HG02588 (cell line): ENCODE measurements around the gene KCNJ12.
"Not testable (repeated sequence)": the region's sequence is repeated elsewhere in the genome, so short reads cannot be mapped to it uniquely, and the experiment has no call there.

Experiments
- ATAC-seq: cut with Tn5 transposase; IDR thresholded peaks from one replicate; pipeline ENCODE4 v1.9.1; 2021; ENCODE audit warnings: mild to moderate bottlenecking, moderate library complexity; ENCODE audit not compliant: unreplicated experiment

KCNJ12 gene

DNA sequence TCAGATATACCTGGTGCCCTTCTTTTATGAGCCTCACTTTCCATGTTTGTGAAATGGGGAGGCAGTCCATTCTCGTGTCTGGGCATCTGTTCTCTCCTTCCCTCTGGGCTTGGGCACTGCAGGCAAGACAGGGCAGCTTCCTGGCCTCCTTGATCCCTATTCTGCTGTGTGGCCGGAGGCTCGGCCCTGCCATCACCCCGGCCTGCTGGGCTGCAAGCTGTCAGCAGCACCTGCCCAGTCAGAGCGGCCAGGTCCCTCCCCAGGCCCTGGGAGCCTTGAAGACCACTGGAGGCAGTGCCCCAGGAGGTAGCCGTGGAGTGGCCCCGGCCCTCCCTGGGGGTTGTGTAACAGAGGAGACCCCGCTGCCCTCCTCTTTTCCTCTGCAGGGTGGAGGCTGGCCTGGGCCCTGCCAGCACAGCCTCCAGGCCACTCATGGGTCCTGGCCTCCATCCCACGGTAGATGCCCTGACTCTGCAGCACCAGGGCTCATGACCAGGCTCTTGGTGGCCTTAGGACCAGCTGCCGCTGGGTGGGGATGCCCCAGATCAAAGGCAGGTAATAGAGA lies 9.2 kb downstream of the KCNJ12 start:
- ATAC-seq: no peak

DNA sequence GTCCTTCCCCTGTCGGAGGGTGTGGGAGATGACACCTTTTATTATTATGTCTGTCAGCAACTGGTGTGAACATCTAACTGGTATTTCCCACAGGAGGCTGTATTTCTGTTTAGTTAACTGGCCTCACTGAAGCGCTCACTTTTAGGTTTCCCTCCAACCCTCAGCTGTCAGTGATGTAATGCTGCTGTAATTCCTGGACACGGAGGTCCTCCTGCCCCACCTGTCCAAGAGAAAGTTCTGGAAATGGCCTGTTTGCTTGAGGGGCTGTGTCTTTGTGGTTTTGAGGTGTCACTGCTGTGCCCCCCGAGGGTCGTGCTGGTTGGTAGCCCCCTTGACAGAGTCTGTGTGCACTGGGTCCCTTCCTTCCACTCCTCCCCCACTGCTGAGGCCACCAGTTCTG lies 11.5 kb downstream of the KCNJ12 start:
- no peak for ATAC-seq

DNA sequence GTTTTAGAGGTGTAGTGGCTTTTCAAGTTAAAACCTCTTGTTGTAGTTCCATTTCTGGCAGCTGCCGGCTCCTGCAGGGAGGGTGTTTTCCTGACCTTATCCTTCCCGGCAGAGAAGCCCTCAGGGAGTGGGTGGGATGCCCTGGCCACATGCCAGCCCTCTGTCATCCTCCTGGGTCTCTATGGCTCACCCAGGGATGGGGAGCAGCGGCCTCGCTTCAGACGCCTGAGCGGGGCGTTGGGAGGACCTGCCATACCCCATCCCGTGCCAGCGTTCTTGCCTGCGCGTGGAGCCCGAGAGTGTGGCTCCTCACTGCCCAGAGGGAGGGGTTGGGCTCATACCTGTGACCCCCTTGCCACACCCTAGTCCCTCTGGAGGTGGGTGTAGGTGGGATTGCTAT lies 11.9 kb downstream of the KCNJ12 start:
- no peak for ATAC-seq

DNA sequence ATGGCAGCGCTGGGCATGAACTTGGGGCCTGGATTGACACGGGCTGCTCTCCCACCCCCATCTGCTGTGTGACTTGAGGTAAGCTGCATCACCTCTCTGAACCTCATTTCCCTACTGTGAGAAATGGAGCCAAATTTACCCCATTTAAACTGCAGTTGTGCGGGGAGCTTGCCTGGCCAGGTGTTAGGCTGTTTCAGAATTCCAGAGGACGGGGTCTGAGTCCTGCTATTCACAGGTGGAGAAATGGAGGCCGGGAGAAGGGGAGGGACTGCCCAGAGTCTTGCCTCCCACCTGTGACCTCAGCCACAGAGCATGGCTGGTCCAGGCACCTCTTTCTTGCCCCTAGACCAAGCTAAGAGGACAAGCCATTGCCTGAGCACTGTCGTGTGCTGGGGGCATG lies 12.8 kb downstream of the KCNJ12 start:
- no peak for ATAC-seq

DNA sequence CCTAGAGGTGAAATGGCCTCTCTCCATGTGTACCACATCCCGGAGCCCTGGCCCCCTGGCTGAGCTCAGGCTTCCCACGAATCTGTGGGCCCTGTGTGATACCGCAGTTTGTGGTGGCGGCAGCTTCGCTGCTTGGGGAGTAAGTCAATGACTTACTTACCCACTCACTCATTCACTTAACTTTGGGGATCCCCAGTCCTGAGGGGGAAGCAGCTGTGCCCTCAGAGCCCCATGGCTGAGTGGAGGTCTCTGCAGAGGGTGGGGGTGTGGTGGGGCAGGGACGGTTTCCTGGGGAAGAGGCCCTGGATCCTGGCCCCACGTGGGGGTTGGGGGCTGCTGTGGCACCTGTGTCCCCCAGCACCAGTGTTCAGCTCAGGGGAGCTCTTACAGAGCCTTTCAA lies 13.2 kb downstream of the KCNJ12 start:
- ATAC-seq: no peak

DNA sequence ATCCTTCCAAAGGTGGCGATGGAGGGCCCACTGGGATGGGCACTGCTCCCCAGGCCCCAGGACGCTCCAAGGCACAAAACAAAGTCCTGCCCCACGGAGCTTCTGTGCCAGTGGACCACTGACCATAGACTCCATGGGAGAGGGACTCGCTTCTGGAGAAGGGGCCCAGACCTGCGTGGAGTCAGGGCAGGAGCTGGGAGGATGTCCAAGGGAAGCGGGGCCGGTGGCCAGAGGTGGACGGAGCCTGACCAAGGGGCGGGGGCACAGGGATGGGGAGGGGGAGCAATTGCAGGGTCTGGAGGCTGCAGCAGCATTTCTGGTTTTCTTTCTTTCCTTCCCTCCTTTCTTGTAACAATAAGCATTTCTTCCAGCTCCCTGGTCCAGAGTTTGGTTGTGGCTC lies 14.1 kb downstream of the KCNJ12 start:
- no peak for ATAC-seq

DNA sequence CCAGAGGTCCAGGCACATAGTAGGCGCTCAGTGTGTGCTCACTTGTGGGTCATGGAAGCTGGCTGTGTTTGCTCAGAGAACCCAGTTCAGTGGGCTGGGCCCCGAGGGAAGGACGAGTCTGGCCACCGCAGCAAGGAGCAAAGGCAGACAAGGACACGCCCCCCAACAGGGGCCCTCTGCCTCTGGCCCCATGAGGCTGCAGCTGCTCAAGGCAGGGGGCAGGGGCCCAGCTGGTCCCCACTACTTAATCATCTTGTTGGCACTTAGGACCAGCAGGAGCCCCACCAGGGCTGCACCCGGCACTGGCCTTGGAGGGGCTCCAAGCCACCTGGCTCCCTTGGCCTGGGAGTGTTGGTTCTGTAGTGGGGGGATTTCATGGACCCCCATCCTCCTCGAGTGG lies 16.1 kb downstream of the KCNJ12 start:
- ATAC-seq: no peak

DNA sequence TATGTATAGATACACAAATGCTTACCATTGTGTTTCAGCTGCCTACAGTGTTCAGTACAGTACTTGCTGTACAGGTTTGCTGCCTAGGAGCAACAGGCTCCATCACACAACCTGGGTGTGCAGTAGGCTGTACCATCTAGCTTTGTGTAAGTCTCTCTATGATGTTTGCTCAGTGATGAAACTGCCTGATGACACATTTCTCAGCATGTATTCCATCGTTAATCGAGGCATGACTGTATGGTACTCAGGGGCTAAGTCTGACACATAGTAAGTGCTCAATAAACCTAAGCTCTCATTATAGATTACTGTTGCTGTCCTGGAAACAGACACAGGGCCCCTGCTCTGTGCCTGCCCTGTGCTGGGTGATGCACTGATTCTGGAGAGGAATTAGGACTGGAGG lies 18.1 kb downstream of the KCNJ12 start:
- ATAC-seq: no peak

DNA sequence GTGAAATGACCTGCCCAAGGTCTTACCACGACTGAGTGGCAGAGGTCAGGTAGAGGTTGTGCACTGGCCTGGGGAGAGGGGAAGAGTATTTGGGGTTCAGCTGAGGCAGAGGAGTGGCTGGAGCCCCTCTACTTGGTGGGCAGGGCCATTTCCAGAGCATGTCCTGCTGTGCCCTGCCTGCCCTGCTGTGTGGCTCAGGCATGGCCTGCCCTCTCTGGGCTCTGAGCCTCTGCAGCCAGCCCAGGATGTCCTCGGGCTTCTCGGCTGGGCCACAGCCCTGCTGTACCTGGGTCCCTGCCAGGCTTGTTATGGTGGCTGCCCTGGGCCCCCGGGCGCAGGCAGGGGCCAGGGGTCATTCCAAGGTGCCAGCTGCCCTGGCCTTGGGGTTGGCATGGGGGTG lies 19.6 kb downstream of the KCNJ12 start:
- ATAC-seq: no peak

DNA sequence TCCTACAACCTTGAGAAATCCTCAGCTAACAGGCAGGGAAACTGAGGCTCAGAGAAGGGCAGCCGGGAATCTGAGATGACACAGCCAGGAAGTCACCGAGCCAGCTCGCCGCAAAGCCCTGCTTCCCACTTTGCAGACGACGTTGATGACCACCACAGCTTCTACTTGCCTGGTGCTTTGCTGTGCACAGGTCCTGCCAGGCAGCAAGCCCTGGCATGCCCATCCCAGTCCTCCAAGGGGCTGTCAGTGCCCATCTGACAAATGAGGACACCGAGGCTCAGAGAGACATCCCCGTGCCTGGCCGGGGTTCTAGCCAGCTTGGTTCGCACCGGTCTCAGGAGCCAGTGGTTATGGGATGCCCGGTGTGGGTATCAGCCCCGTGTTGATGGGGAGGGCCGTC lies 20.1 kb downstream of the KCNJ12 start:
- ATAC-seq: no peak

DNA sequence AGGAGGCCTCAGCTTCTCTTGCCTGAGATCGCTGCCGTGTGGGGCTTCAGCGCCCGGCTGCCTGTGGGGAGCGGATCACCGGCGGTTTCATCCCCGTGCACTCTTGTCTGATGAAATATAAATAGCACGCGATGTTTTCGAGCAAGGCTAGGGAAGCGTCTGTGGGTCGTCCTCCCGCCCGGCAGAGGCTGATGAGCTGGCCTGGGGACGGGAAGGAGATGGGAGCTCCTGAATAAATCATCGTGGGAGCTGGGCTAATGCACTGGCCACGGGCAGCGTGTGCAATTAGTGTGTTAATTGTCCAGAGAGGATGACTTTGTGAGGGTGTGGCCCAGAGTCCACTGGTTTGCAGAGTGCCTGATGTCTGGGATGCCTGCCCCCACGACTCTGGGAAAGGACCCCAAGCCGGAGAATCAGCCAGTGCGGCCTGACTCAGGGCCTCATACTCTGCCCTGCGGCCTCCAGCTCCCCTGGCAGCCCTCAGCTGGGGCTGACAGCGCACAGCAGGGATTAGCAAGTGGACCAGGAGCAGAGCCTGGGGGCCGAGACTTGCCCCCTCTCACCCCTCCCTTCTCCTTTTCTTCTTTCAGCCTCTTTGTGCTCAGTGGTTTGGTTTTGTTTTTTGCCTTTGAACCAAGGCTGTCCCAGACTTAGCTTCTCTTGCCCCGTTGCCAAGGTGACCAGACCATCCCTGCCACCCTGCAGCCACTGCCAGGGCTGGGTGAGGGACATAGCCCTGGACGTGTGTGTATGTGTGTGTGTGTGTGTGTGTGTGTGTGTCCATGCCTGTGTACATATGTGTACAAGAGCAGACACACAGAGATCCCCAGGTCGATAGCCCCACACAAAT lies 21.4 kb downstream of the KCNJ12 start:
- ATAC-seq: no peak

DNA sequence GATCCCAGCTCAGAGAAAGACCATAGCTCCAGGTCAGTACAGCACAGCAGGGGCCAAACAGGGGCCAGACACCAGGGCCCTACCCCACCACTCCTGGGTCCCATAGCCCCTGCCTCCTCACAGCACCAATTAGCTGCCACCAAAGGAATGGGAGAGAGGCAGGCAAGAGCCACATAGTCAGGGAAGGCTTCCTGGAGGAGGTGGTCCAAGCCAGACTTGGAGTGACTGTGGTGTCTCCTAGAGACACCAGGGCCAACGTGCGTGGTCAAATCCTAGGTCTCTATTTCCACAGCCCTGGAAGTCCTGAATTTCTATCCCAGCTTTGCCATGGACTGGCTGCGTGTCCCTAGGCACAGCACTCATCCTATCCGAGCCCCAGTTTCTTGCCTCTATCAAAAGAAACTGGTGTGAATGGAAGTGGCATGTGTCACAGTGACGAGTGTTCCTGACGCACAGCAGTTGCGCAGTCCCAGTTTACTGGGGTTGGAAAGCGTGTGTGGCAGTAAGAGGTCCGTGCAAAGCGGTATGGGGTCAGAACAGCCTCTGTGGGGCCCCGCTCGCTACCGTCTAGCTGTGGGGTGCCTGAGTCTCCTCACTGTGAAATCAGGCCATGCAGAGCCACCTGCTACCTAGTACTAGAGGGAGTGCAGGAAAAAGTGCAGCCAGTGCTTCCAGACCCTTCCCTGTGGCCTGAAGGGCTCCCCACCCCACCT lies 23.5 kb downstream of the KCNJ12 start:
- ATAC-seq: no peak

DNA sequence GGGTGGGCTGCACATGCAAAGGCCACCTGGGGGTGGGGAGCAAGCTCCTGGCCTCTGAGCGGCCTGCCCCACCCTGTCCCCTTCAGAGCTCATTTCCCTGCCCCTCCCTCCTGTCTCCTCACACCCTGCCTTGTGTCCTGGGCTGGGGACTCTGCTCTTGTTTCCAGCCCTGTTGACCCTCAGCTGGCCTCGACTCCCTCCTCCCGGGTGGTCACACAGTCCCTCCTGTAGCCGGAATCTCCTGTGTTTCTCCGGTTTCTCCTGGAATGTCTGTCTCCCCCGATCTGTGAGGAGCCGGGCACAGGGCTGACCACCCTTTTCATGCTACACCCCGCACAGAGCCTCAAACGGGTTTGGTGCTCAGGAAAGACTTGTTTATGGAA lies 24.0 kb downstream of the KCNJ12 start:
- not testable (repeated sequence) for ATAC-seq

DNA sequence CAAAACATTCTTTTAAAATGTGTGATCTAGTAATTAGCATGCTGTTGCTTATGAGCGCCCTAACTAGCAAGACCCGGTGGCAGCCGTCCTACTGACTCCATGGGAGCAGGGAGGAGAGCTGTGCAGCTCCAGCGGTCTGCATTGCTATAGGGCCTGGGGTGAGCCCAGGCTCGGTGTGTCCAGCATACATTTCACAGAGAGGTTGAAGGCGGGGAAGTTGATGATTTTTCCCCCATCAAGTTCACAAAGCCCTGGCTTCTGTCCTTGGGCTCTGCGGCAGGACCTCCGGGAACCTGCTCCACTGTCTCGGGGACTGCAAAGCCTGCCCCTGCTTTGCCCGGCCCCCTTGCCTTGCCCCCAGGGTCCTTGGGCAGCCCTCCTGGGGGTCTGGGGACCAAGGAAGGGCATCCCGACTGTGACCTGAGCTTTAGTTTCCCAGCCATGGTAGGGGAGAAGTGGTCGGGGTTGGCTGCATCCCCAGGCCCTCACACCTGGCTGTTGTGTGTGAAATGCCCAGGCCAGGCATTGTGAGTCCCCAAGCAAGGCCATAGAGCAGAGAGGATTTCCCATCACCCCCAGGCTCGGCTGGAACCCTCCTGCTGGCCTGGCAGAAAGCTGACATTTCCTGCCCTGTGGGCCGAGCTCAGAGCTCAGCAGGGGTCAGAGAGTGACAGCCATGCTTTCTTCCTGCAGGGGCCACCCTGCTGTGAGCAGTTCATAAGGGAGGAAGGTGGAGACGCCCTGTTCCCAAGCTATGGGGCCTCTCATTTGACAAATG lies 24.8 kb downstream of the KCNJ12 start:
- ATAC-seq: no peak

DNA sequence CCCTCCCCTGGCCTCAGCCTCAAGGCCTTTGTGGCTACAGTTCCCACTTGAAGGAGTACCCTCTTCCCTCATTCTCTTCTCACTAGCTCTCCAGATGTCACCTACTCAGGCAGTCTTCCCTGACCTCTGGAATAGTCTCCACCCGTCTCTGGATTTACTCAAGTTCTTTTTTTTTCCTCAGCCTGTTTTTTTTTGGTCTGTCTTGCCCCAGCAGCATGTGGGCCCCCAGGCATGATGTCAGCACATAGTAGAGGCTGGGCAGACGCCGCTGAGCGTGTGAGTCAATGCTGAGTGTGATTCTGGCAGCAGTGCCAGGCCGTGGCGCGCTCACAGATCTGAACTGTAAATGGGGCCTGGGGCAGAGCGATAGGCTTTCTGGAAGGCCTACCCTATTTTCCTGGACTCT lies 26.0 kb downstream of the KCNJ12 start:
- not testable (repeated sequence) for ATAC-seq

DNA sequence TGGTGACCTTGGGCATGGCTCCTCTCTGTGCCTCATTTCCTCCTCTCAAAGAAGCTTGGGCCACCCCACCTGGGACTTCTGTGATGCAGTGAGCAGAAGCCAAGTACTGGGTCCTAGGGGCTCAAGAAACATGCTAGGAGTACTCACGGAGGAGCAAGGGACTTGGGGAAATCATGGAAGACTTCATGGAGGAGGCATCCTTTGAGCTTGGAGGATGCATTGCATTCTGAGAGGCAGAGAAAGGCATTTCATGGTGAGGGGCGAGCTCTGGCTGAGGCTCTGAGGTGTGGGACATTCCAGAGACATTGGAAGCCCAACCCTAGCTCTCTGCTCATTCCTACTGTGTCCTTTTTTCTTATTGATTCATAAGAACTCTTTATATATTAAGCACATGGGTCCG lies 26.8 kb downstream of the KCNJ12 start:
- ATAC-seq: not testable (repeated sequence)

DNA sequence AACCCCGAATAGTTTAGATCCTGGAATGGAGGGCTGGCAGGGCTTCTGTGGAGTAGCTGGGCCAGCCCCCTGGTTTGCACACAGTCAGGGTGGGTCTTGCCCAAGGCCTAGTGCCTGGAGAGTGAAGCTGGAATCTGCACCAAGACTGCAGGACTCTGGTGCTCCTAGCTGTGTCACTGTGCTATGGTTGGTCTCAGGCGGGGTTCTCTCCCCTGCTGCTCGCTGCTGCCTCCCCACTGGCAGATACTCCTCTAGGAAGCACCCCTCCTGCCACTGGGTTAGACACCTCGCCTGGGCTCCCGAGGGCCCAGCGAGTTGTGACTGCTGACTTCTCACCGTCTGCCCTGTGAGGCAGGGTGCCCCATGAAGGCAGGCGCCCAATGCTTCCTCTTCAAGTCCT lies 27.9 kb downstream of the KCNJ12 start:
- ATAC-seq: not testable (repeated sequence)

DNA sequence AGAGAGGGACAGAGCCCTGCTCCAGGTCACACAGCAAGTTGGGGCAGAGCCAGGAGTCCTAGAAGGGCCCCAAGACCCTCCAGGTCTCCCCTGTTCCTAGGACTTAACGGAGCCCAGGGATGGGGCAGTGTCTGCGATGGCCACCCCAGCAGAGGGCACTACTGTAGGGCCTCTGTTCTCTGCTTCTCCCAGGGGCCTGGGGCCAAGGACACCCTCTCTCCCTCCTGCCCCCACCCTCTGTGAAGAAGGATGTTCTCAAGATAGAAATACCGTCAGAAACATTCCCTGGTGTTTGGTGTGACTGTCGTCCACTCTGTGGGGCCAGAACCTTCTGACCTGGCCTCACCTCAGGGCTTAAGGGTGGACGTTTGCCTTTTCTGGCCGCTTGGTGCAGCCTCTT lies 28.4 kb downstream of the KCNJ12 start:
- not testable (repeated sequence) for ATAC-seq

DNA sequence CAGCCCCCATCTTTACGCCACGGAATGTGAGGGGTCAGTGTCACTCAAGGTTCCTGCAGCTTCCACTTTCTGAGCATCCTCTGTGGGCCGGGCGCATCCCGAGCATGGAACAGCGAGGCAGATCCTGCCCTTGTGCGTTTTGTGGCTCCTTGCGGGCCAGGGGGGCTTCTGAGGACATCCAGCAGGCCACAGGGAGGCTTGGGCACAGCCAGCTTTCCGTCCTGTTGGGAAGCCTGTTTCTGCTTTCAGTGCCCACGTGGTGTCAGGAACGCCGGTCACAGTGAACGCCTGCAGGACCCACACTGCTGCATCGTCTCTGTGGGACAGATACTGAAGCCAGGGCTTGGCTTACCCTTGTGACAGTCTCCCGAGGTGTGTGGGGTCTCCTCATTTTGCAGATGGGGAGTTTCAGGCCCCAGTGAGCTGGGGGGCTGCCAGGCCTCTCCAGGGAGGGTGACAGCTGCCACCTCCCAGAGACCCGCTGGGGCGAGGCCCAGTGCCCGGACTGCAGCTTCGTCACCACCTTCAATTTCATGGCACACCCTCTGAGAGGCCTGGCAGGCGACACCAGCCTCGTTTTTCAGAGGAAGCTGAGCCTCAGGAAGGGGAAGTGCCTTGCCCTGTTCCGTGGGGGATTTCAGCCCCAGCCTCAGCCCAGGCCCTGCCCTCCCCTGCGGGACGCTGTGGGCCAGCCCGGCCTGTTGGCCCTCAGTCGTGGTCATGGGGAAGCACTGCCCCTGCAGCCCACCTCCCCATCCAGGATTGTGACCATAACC lies 29.0 kb downstream of the KCNJ12 start:
- not testable (repeated sequence) for ATAC-seq

DNA sequence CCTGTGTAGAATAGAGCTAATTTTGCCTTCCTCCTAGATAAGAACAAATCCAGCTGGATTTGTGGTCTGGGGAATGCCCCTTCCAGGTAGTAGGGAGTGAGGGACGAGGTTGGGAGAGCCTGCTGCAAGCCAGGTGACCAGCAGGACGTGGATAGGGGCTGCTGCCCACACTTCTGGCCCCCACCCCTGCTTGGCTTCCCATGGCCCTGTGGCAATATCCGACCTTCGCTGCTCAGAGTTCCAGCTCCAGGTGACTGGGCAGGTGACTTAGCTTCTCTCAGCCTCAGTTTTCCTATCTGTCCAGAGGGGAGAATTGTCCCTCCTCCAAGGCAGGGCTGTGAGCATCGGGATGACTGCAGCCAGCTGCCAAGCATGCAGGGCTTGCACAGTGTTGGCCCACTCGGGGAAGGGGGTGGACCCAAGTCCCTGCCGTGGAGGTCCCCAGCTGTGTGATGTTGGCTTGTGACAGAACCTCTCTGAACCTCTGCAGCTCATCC lies 29.8 kb downstream of the KCNJ12 start:
- not testable (repeated sequence) for ATAC-seq
